CD4-positive, alpha-beta T cell treated with Interleukin-6 for 4 hours (primary cell): ENCODE measurements around the gene ZNF212.

Experiments
- DNase-seq: peaks from one replicate; pipeline ENCODE4 v3.0.0-alpha.2; 2020; ENCODE audit warnings: mixed read lengths

ZNF212 gene

GRCh38 chr7:149239345-149240143 is at the start of gene ZNF212:
ZNF212 (plus strand) TSS chr7:149239651; CDS start chr7:149239779, 128 bp downstream.
- DNase-seq, result peak; percentile 91

- DNase-seq, result no peak
Measured at GRCh38 chr7:149191851-149192250, 47.6 kb upstream of the ZNF212 start.

- no peak for DNase-seq
Measured at GRCh38 chr7:149194799-149195179, 44.7 kb upstream of the ZNF212 start.

- DNase-seq, result peak; percentile 73
Measured at GRCh38 chr7:149195180-149196150, 44.0 kb upstream of the ZNF212 start, which contains the start of gene ZNF282. ZNF282 (plus strand) TSS chr7:149195546; CDS start chr7:149195590, 44 bp downstream.

GRCh38 chr7:149196151-149196704 is 43.2 kb upstream of the ZNF212 start:
- DNase-seq, result peak; percentile 6

GRCh38 chr7:149196705-149197171 is 42.7 kb upstream of the ZNF212 start:
- DNase-seq, result peak; percentile 8

- DNase-seq, result no peak
Measured at GRCh38 chr7:149197675-149198074, 41.8 kb upstream of the ZNF212 start.

GRCh38 chr7:149198161-149198816 is 41.2 kb upstream of the ZNF212 start:
- no peak for DNase-seq

GRCh38 chr7:149199234-149199995 is 40.0 kb upstream of the ZNF212 start:
- DNase-seq, result no peak

- DNase-seq, result no peak
Measured at GRCh38 chr7:149202831-149203231, 36.6 kb upstream of the ZNF212 start.

GRCh38 chr7:149205690-149206381 is 33.6 kb upstream of the ZNF212 start:
- no peak for DNase-seq

GRCh38 chr7:149207324-149208035 is 32.0 kb upstream of the ZNF212 start:
- no peak for DNase-seq

GRCh38 chr7:149209518-149210269 is 29.8 kb upstream of the ZNF212 start:
- DNase-seq, result peak; percentile 62

- no peak for DNase-seq
Measured at GRCh38 chr7:149210551-149210950, 28.9 kb upstream of the ZNF212 start.

GRCh38 chr7:149214020-149214720 is 25.3 kb upstream of the ZNF212 start:
- DNase-seq, result no peak

- DNase-seq, result no peak
Measured at GRCh38 chr7:149216402-149216801, 23.0 kb upstream of the ZNF212 start.

- DNase-seq, result no peak
Measured at GRCh38 chr7:149217570-149217969, 21.9 kb upstream of the ZNF212 start.

- DNase-seq, result no peak
Measured at GRCh38 chr7:149218469-149219420, 20.7 kb upstream of the ZNF212 start.
